Smooth muscle cell (in vitro differentiated cells): ENCODE measurements around the gene KCNQ1. TPM values are rescaled to one million over a fixed set of nuclear protein-coding genes. Genes with fewer than 3 reads are reported as not detected.

ENCODE experiments used
- DNase-seq: peaks from one replicate; lab custom pipeline; 2025; ENCODE audit not compliant: unreplicated experiment; lab: John Stamatoyannopoulos, UW
- H2AFZ ChIP-seq: fragments of 200-600 bp; sonication (generic); 2 replicates; pipeline ENCODE4 v1.6.0; 2016; ENCODE audit warnings: antibody characterized with exemption, low read depth, mild to moderate bottlenecking
- H3F3A ChIP-seq: fragments of 200-600 bp; sonication (generic); 2 replicates; pipeline ENCODE4 v1.6.0; 2017; ENCODE audit warnings: antibody characterized with exemption, low read depth
- H3K27ac ChIP-seq: fragments of 200-600 bp; sonication (generic); 2 replicates; pipeline ENCODE4 v1.5.1; 2016; ENCODE audit warnings: low read depth, mild to moderate bottlenecking
- H3K27me3 ChIP-seq: fragments of 200-600 bp; sonication (generic); 2 replicates; pipeline ENCODE4 v1.6.1; 2016; ENCODE audit warnings: low read depth, mild to moderate bottlenecking
- H3K36me3 ChIP-seq: fragments of 200-600 bp; sonication (generic); 2 replicates; pipeline ENCODE4 v1.5.1; 2016; ENCODE audit warnings: low read depth
- H3K4me1 ChIP-seq: fragments of 200-600 bp; sonication (generic); 2 replicates; pipeline ENCODE4 v1.5.1; 2016; ENCODE audit warnings: low read depth
- H3K4me2 ChIP-seq: fragments of 200-600 bp; sonication (generic); 2 replicates; pipeline ENCODE4 v1.6.0; 2016; ENCODE audit warnings: mild to moderate bottlenecking
- H3K4me3 ChIP-seq: fragments of 200-600 bp; sonication (generic); 2 replicates; pipeline ENCODE4 v1.5.1; 2016; ENCODE audit warnings: mild to moderate bottlenecking
- H3K79me2 ChIP-seq: fragments of 200-600 bp; sonication (generic); 2 replicates; pipeline ENCODE4 v1.6.0; 2016; ENCODE audit warnings: low read depth, mild to moderate bottlenecking
- H3K9ac ChIP-seq: fragments of 200-600 bp; sonication (generic); 2 replicates; pipeline ENCODE4 v1.6.0; 2016; ENCODE audit warnings: low read depth
- H3K9me3 ChIP-seq: fragments of 200-600 bp; sonication (generic); replicated peaks from 2 replicates; pipeline ENCODE4 v1.5.1; 2016; ENCODE audit warnings: low read depth
- H4K20me1 ChIP-seq: fragments of 200-600 bp; sonication (generic); 2 replicates; pipeline ENCODE4 v1.6.0; 2016; ENCODE audit warnings: low read depth
- CTCF ChIP-seq: fragments of 200-600 bp; sonication (generic); IDR thresholded peaks from 2 replicates; pipeline ENCODE4 v1.5.1; 2017; ENCODE audit warnings: borderline replicate concordance, mild to moderate bottlenecking, antibody characterized with exemption; ENCODE audit not compliant: insufficient read depth, poor library complexity, severe bottlenecking
- WGBS: methylation state at CpG from one replicate; pipeline ENCODE4 v1.1.7; 2016; ENCODE audit warnings: low lambda C conversion rate; 5-methylcytosine and 5-hydroxymethylcytosine counted together
- polyA plus RNA-seq: library from polyadenylated mRNA; unstranded; fragments of >200 nt; fragmentation: Nextera tagmentation; extraction: Ambion mirVana; gene quantifications from 2 replicates; pipeline ENCODE4 v1.2.1, GENCODE V29; 2016
- total RNA-seq: library from RNA; depleted of rRNA; stranded (reverse); fragments of >200 nt; gene quantifications from 2 replicates; pipeline ENCODE4 v1.2.3, GENCODE V29; 2014

The KCNQ1 gene
- total and polyA plus RNA-seq, 2 experiments from 2014 or later, result 1.3 to 2.3 TPM

GRCh38 chr11:2741377-2742131, 296.7 kb downstream of the KCNQ1 start:
- Histone ChIP-seq H4K20me1 (no peaks in the 10 kb centered on the region), H3K27ac (peak overlapping the region; percentile 45), H3K9ac (no peak overlapping the region), H3F3A (peaks cover 11% of the 10 kb centered on the region), H3K36me3 (no peaks in the 10 kb centered on the region), H3K4me2 (peak overlapping the region; percentile 52), H3K4me1 (peaks cover 16% of the 10 kb centered on the region), H3K9me3 (no peaks in the 10 kb centered on the region), H3K27me3 (no peaks in the 10 kb centered on the region), H2AFZ (peak overlapping the region; percentile 26), H3K79me2 (no peaks in the 10 kb centered on the region), H3K4me3 (no peak overlapping the region)
- WGBS, result 25% methylated on average over 17 of the region's 18 CpGs
- DNase-seq, result no peak
- TF ChIP-seq CTCF, result no peak

GRCh38 chr11:2742201-2742600, 297.4 kb downstream of the KCNQ1 start:
- no peak overlapping the region for H3K27ac ChIP-seq

GRCh38 chr11:2742611-2743426, 298.0 kb downstream of the KCNQ1 start:
- Histone ChIP-seq H3K4me3 (no peak overlapping the region), H3K79me2 (no peaks in the 10 kb centered on the region), H3K4me1 (peaks cover 16% of the 10 kb centered on the region), H3F3A (peaks cover 11% of the 10 kb centered on the region), H3K27me3 (no peaks in the 10 kb centered on the region), H3K4me2 (no peak overlapping the region), H3K9me3 (no peaks in the 10 kb centered on the region), H2AFZ (no peak overlapping the region), H3K36me3 (no peaks in the 10 kb centered on the region), H3K9ac (no peak overlapping the region), H3K27ac (no peak overlapping the region), H4K20me1 (no peaks in the 10 kb centered on the region)
- no peak for TF ChIP-seq CTCF
- WGBS, result 95% methylated on average over 20 of the region's 20 CpGs
- no peak for DNase-seq

More at GRCh38 chr11:2742201-2742600, 297.4 kb downstream of the KCNQ1 start:
- no peak overlapping the region for H2AFZ ChIP-seq
- WGBS, result 95% methylated on average over 5 of the region's 5 CpGs
- H3K9ac ChIP-seq, result no peak overlapping the region
- H3K79me2 ChIP-seq, result no peaks in the 10 kb centered on the region
- no peaks in the 10 kb centered on the region for H3K9me3 ChIP-seq
- H3K4me2 ChIP-seq, result peak overlapping the region; percentile 52
- no peak for DNase-seq
- no peaks in the 10 kb centered on the region for H3K36me3 ChIP-seq
- peaks cover 11% of the 10 kb centered on the region for H3F3A ChIP-seq
- no peak for TF ChIP-seq CTCF
- no peaks in the 10 kb centered on the region for H4K20me1 ChIP-seq
- no peak overlapping the region for H3K4me3 ChIP-seq
- H3K4me1 ChIP-seq, result peaks cover 16% of the 10 kb centered on the region
- H3K27me3 ChIP-seq, result no peaks in the 10 kb centered on the region
